H1 (cell line): Measurements from ENCODE around the gene SLC2A4. TPM values are rescaled to one million over a fixed set of nuclear protein-coding genes. Genes with fewer than 3 reads are reported as not detected.

Experiments
- CTCF ChIA-PET: fragments of 300-600 bp; sonication (Branson Sonifier 250); formaldehyde crosslinking; loops from one replicate; lab custom pipeline; 2021; ENCODE audit not compliant: partially characterized antibody; lab: Charles Lee
- POLR2A ChIA-PET: fragments of 300-600 bp; sonication (Branson Sonifier 250); formaldehyde crosslinking; loops from one replicate; lab custom pipeline; 2021; ENCODE audit warnings: inconsistent platforms; ENCODE audit not compliant: partially characterized antibody; lab: Charles Lee
- DNase-seq, 2 experiments: peaks; one replicate each; pipeline versions ENCODE4 v3.0.0 to v3.0.0-alpha.2; 2010 to 2022; ENCODE audit warnings: low spot score in 2 of 2, low read depth in 1 of 2, mixed read lengths in 1 of 2
- FAIRE-seq: peaks from 2 replicates; lab custom pipeline; 2011; peaks lifted over from hg19 to GRCh38; lab: Jason Lieb, UNC
- H2AFZ ChIP-seq: 2 replicates; pipeline ENCODE4 v1.8.1; 2012; ENCODE audit warnings: low read length, inconsistent platforms
- H2AK5ac ChIP-seq: 2 replicates; pipeline ENCODE4 v1.6.1; 2013; ENCODE audit warnings: low read depth, low read length
- H2BK120ac ChIP-seq: replicated peaks from 2 replicates; pipeline ENCODE3; 2013; ENCODE audit warnings: low read depth, low read length, inconsistent platforms
- H2BK12ac ChIP-seq: 2 replicates; pipeline ENCODE4 v1.6.1; 2013; ENCODE audit warnings: low read depth, low read length
- H2BK15ac ChIP-seq: 2 replicates; pipeline ENCODE4 v1.6.1; 2013; ENCODE audit warnings: low read length
- H2BK20ac ChIP-seq: 2 replicates; pipeline ENCODE4 v1.6.1; 2013; ENCODE audit warnings: low read length
- H2BK5ac ChIP-seq: 2 replicates; pipeline ENCODE4 v1.6.1; 2013; ENCODE audit warnings: low read depth, low read length
- H3K14ac ChIP-seq: 2 replicates; pipeline ENCODE4 v1.6.1; 2013; ENCODE audit warnings: inconsistent platforms; ENCODE audit not compliant: insufficient read length
- H3K18ac ChIP-seq: 2 replicates; pipeline ENCODE4 v1.6.1; 2013; ENCODE audit warnings: low read length; ENCODE audit errors: extremely low read depth
- H3K23ac ChIP-seq: 2 replicates; pipeline ENCODE4 v1.6.1; 2013; ENCODE audit warnings: inconsistent platforms; ENCODE audit not compliant: insufficient read length
- H3K23me2 ChIP-seq: 2 replicates; pipeline ENCODE4 v1.6.1; 2013; ENCODE audit warnings: low read depth, low read length
- H3K27ac ChIP-seq: 2 replicates; pipeline ENCODE4 v1.6.1; 2011; ENCODE audit warnings: low read depth, low read length, inconsistent platforms
- H3K27me3 ChIP-seq, 4 experiments: replicated peaks in 1 of 4; 1 replicate in 1 of 4; 2 replicates in 3 of 4; pipeline versions ENCODE4 v1.6.1 to v1.8.1; 2011 to 2013; ENCODE audit warnings: low read length in 3 of 4, mild to moderate bottlenecking in 3 of 4, inconsistent platforms in 2 of 4, mixed read lengths in 2 of 4, moderate library complexity in 1 of 4; ENCODE audit not compliant: control insufficient read depth in 3 of 4, insufficient read depth in 3 of 4; ENCODE audit errors: extremely low read depth in 1 of 4
- H3K36me3 ChIP-seq, 4 experiments: 2 replicates each; pipeline versions ENCODE4 v1.6.1 to v1.8.1; 2011 to 2013; ENCODE audit warnings: mild to moderate bottlenecking in 4 of 4, low read length in 3 of 4, moderate library complexity in 2 of 4, control low read depth in 1 of 4, inconsistent platforms in 1 of 4; ENCODE audit not compliant: insufficient read depth in 4 of 4, control insufficient read depth in 2 of 4
- H3K4ac ChIP-seq: replicated peaks from 2 replicates; pipeline ENCODE3; 2013; ENCODE audit warnings: low read length, low read depth, mixed read lengths, inconsistent platforms; ENCODE audit not compliant: insufficient read length
- H3K4me1 ChIP-seq, 4 experiments: replicated peaks in 1 of 4; 1 replicate in 1 of 4; 2 replicates in 3 of 4; pipeline versions ENCODE4 v1.6.1 to v1.8.1; 2011 to 2013; ENCODE audit warnings: low read length in 3 of 4, inconsistent platforms in 2 of 4, mixed read lengths in 1 of 4; ENCODE audit not compliant: insufficient read depth in 4 of 4, control insufficient read depth in 3 of 4
- H3K4me2 ChIP-seq, 2 experiments: 2 replicates each; pipeline versions ENCODE4 v1.6.1 to v1.8.1; 2011 to 2013; ENCODE audit warnings: low read depth in 2 of 2, low read length in 2 of 2, control low read depth in 1 of 2, inconsistent platforms in 1 of 2, mild to moderate bottlenecking in 1 of 2; ENCODE audit not compliant: insufficient read depth in 1 of 2
- H3K4me3 ChIP-seq, 4 experiments: fragments of 200-600, 300-600 bp in 1 of 4; sonication (generic), shearing (Covaris generic), sonication (Bioruptor Twin) in 1 of 4; 2 replicates each; pipeline versions ENCODE4 v1.5.1 to v1.8.1; 2011 to 2016; ENCODE audit warnings: low read length in 4 of 4, low read depth in 3 of 4, control low read depth in 2 of 4, inconsistent platforms in 2 of 4, mild to moderate bottlenecking in 2 of 4, mixed read lengths in 1 of 4, moderate library complexity in 1 of 4; ENCODE audit not compliant: insufficient read depth in 2 of 4; ENCODE audit errors: extremely low read depth in 1 of 4
- H3K56ac ChIP-seq: replicated peaks from 2 replicates; pipeline ENCODE3; 2013; ENCODE audit warnings: low read depth, mild to moderate bottlenecking, mixed read lengths, low read length, inconsistent platforms; ENCODE audit not compliant: insufficient read length
- H3K79me1 ChIP-seq: 2 replicates; pipeline ENCODE4 v1.6.1; 2013; ENCODE audit warnings: low read depth, low read length, control low read depth
- H3K79me2 ChIP-seq, 2 experiments: 2 replicates each; pipeline versions ENCODE4 v1.6.1 to v1.8.1; 2012 to 2013; ENCODE audit warnings: low read length in 2 of 2, mild to moderate bottlenecking in 2 of 2, inconsistent platforms in 1 of 2; ENCODE audit not compliant: insufficient read depth in 2 of 2, control insufficient read depth in 1 of 2
- H3K9ac ChIP-seq, 4 experiments: replicated peaks in 1 of 4; 1 replicate in 1 of 4; 2 replicates in 3 of 4; pipeline versions ENCODE4 v1.6.1 to v1.8.1; 2011 to 2013; ENCODE audit warnings: low read depth in 3 of 4, low read length in 3 of 4, control low read depth in 2 of 4, mild to moderate bottlenecking in 2 of 4, moderate library complexity in 2 of 4, inconsistent platforms in 1 of 4; ENCODE audit errors: extremely low read depth in 1 of 4
- H3K9me3 ChIP-seq, 2 experiments: 2 replicates each; pipeline versions ENCODE4 v1.6.1 to v1.8.1; 2012 to 2013; ENCODE audit warnings: mild to moderate bottlenecking in 2 of 2, moderate library complexity in 2 of 2, control low read depth in 1 of 2, inconsistent platforms in 1 of 2, low read depth in 1 of 2, low read length in 1 of 2, mixed read lengths in 1 of 2; ENCODE audit not compliant: insufficient read depth in 2 of 2
- H4K20me1 ChIP-seq, 2 experiments: replicated peaks in 1 of 2; 2 replicates each; pipeline versions ENCODE3 to v1.8.1; 2011 to 2013; ENCODE audit warnings: inconsistent platforms in 2 of 2, low read length in 2 of 2, mild to moderate bottlenecking in 1 of 2; ENCODE audit not compliant: insufficient read depth in 2 of 2, control insufficient read depth in 1 of 2
- H4K5ac ChIP-seq: 2 replicates; pipeline ENCODE4 v1.6.1; 2013; ENCODE audit warnings: low read length, low read depth, mixed read lengths, inconsistent platforms; ENCODE audit not compliant: insufficient read length
- H4K8ac ChIP-seq: 2 replicates; pipeline ENCODE4 v1.8.0; 2013; ENCODE audit warnings: mild to moderate bottlenecking, moderate library complexity, low read length, inconsistent platforms; ENCODE audit not compliant: insufficient read depth; ENCODE audit errors: extremely low read depth
- H4K91ac ChIP-seq: replicated peaks from 2 replicates; pipeline ENCODE3; 2013; ENCODE audit warnings: low read length, mixed read lengths, inconsistent platforms; ENCODE audit not compliant: insufficient read length
- CBX5 ChIP-seq: fragments of 300-800, 300-1000 bp; sonication (generic); IDR thresholded peaks from 2 replicates; pipeline ENCODE4 v1.7.1; 2016; ENCODE audit warnings: antibody characterized with exemption, low read length, low read depth
- JUND ChIP-seq: IDR thresholded peaks from 2 replicates; pipeline ENCODE4 v1.6.1; 2011; ENCODE audit warnings: mild to moderate bottlenecking, improper control_type of control experiment, low read length
- POU5F1 ChIP-seq: IDR thresholded peaks from 2 replicates; pipeline ENCODE4 v1.6.1; 2011; ENCODE audit warnings: low read depth, mild to moderate bottlenecking, low read length, moderate library complexity
- YY1 ChIP-seq: IDR thresholded peaks from 2 replicates; pipeline ENCODE4 v1.6.1; 2011; ENCODE audit warnings: low read depth, mild to moderate bottlenecking, low read length
- WGBS, 2 experiments: shearing (Covaris generic) in 1 of 2; methylation state at CpG; one replicate each; pipeline versions ENCODE4 v1.1.6 to v1.1.7; 2013 to 2015; ENCODE audit warnings: low lambda C conversion rate in 2 of 2, mixed read lengths in 2 of 2, inconsistent platforms in 1 of 2, low coverage in 1 of 2, missing lambda C conversion rate in 1 of 2; ENCODE audit not compliant: insufficient replicate concordance in 2 of 2, insufficient coverage in 1 of 2, insufficient read length in 1 of 2; ENCODE audit errors: extremely low coverage in 1 of 2, missing lambda C conversion rate in 1 of 2; 5-methylcytosine and 5-hydroxymethylcytosine counted together
- polyA plus RNA-seq, 7 experiments: library from polyadenylated mRNA; depleted of rRNA in 3 of 7; stranded (reverse) in 5 of 7; unstranded in 2 of 7; fragments of >200 nt in 5 of 7; fragments of 200-250 nt in 2 of 7; gene quantifications; 1 replicate in 5 of 7; 2 replicates in 1 of 7; 4 replicates in 1 of 7; pipeline versions ENCODE4 v1.2.1 to v1.2.3, GENCODE V29; 2011 to 2013; ENCODE audit warnings: missing spikeins in 2 of 7, mixed read lengths in 2 of 7
- total RNA-seq: library from RNA; stranded (reverse); fragmentation: NEBNext Ultra II Directional; extraction: Animal tissue kit (Norgen Biotek cat#: 25700); gene quantifications from 2 replicates; pipeline ENCODE4 v1.2.1, GENCODE V29; 2021

SLC2A4 gene
- total and polyA plus RNA-seq, 2 of the 8 experiments (the other 6 are each of a cell fraction or from before 2014, with no cell fraction given): 5.7 to 6.9 TPM

DNA sequence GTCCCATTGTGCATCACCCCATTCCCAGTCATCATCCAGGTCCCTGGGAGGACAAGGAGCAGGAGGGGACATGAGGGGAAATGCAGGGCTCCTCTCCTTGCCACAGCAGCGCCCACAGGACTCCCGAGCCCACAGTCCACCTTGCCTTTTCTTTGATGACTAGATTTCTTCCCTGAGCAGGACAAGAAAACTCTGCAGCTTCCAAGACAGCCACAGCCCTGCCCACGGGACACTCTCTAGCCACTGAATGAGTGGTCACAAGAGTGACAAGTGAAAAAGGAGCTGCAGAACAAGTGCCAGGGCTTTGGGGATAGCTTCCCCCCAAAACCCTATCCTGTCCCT lies 42.9 kb downstream of the SLC2A4 start:
- H2BK5ac ChIP-seq: no peak overlapping the region
- DNase-seq (no peak), FAIRE-seq (no peak)
- no peak overlapping the region for H2AK5ac ChIP-seq
- H3K9me3 ChIP-seq: no peaks in the 10 kb centered on the region
- WGBS, 2 experiments: 78% methylated on average over 3 of the region's 3 CpGs; no CpG with 5 or more reads in 1 of the 2 experiments
- no peak overlapping the region for H2BK120ac ChIP-seq
- H4K8ac ChIP-seq: peak overlapping the region; percentile 3; the same call in 1 of the 2 replicates
- H2BK12ac ChIP-seq: no peak overlapping the region
- H3K23me2 ChIP-seq: peaks cover 5% of the 10 kb centered on the region
- no peak overlapping the region for H4K5ac ChIP-seq
- no peak overlapping the region for H3K4ac ChIP-seq
- H4K91ac ChIP-seq: no peak overlapping the region
- H3K36me3 ChIP-seq: peaks cover 26 to 45% (median 43%) of the 10 kb centered on the region in 4 experiments
- no peak overlapping the region for H2AFZ ChIP-seq
- no peak for TF ChIP-seq CBX5
- no peak for TF ChIP-seq POU5F1
- TF ChIP-seq JUND: no peak
- no peak for TF ChIP-seq YY1
- H3K79me2 ChIP-seq: peaks cover 0 to 14% of the 10 kb centered on the region in 2 experiments; a peak in 2 of 4 replicates
- H3K4me2 ChIP-seq: no peak overlapping the region
- no peak overlapping the region for H2BK20ac ChIP-seq
- ChIA-PET CTCF (interaction anchor here (0.6 to 9.3 kb wide), 12 partner anchors 9 to 1959 kb away, joined by 3 to 167 read pairs (median 7); partner anchors contain the start of genes ACAP1, GPS2, NLGN2 and TMEM95), POLR2A (interaction anchor here (1.1 to 13.4 kb wide), 6 partner anchors 10 to 85 kb away, joined by 3 to 223 read pairs (median 6); partner anchors contain the start of genes ACAP1 and GPS2)
- H4K20me1 ChIP-seq: peaks cover 2 to 22% of the 10 kb centered on the region in 2 experiments
- no peaks in the 10 kb centered on the region; a peak in 1 of 7 replicates for H3K27me3 ChIP-seq
- peaks cover 0 to 10% (median under 1%) of the 10 kb centered on the region in 4 experiments; a peak in 2 of 7 replicates for H3K4me1 ChIP-seq
- H3K14ac ChIP-seq: no peak overlapping the region
- 0 out of 2 replicates have a peak overlapping the region, but pooled peaks have one; percentile 19 for H3K27ac ChIP-seq
- H3K18ac ChIP-seq: no peak overlapping the region
- no peak overlapping the region for H3K4me3 ChIP-seq
- peaks cover 2% of the 10 kb centered on the region; the same call in 1 of the 2 replicates for H3K79me1 ChIP-seq
- H3K56ac ChIP-seq: no peak overlapping the region
- H2BK15ac ChIP-seq: no peak overlapping the region
- no peak overlapping the region for H3K9ac ChIP-seq
- H3K23ac ChIP-seq: no peak overlapping the region
